ENCODE measurements around the gene PXDN. TPM values are rescaled to one million over a fixed set of nuclear protein-coding genes. Genes with fewer than 3 reads are reported as not detected.

The PXDN gene
- total RNA-seq, 1 experiment from 2014 or later: 102 TPM

GRCh38 chr2:1618191-1618961 is 125.9 kb downstream of the PXDN start:
- H3K27me3 ChIP-seq (ENCODE audit: control insufficient read depth, insufficient read depth, low read length): no peaks in the 10 kb centered on the region
- no peak overlapping the region for H3K4me3 ChIP-seq (ENCODE audit: insufficient read depth, low read depth, low read length)
- H3K36me3 ChIP-seq (replicated peaks; ENCODE audit: control insufficient read depth, insufficient read depth, low read length): no peaks in the 10 kb centered on the region

GRCh38 chr2:1617425-1618021 is 126.8 kb downstream of the PXDN start:
- H3K36me3 ChIP-seq (replicated peaks; ENCODE audit: control insufficient read depth, insufficient read depth, low read length): no peaks in the 10 kb centered on the region
- H3K27me3 ChIP-seq (ENCODE audit: control insufficient read depth, insufficient read depth, low read length): no peaks in the 10 kb centered on the region; the same call in 1 of the 2 replicates
- no peak overlapping the region for H3K4me3 ChIP-seq (ENCODE audit: insufficient read depth, low read depth, low read length)
- peak; percentile 50 for DNase-seq

More at GRCh38 chr2:1618191-1618961, 125.9 kb downstream of the PXDN start:
- DNase-seq: peak; percentile 28

- Histone ChIP-seq H3K27me3 (ENCODE audit: control insufficient read depth, insufficient read depth, low read length) (no peaks in the 10 kb centered on the region; the same call in 1 of the 2 replicates), H3K36me3 (replicated peaks; ENCODE audit: control insufficient read depth, insufficient read depth, low read length) (no peaks in the 10 kb centered on the region), H3K4me3 (ENCODE audit: insufficient read depth, low read depth, low read length) (no peak overlapping the region)
- peak; percentile 56 for DNase-seq
Observed at GRCh38 chr2:1614564-1614963, 129.8 kb downstream of the PXDN start.

GRCh38 chr2:1613731-1614354 is 130.5 kb downstream of the PXDN start:
- Histone ChIP-seq H3K27me3 (ENCODE audit: control insufficient read depth, insufficient read depth, low read length) (no peaks in the 10 kb centered on the region; the same call in 1 of the 2 replicates), H3K4me3 (ENCODE audit: insufficient read depth, low read depth, low read length) (no peak overlapping the region), H3K36me3 (replicated peaks; ENCODE audit: control insufficient read depth, insufficient read depth, low read length) (no peaks in the 10 kb centered on the region)
- DNase-seq: peak; percentile 73

- Histone ChIP-seq H3K4me3 (ENCODE audit: insufficient read depth, low read depth, low read length) (no peak overlapping the region), H3K36me3 (replicated peaks; ENCODE audit: control insufficient read depth, insufficient read depth, low read length) (no peaks in the 10 kb centered on the region), H3K27me3 (ENCODE audit: control insufficient read depth, insufficient read depth, low read length) (no peaks in the 10 kb centered on the region; the same call in 1 of the 2 replicates)
- peak; percentile 21 for DNase-seq
Observed at GRCh38 chr2:1613078-1613445, 131.3 kb downstream of the PXDN start.

- H3K4me3 ChIP-seq (ENCODE audit: insufficient read depth, low read depth, low read length): no peak overlapping the region
- no peaks in the 10 kb centered on the region for H3K36me3 ChIP-seq (replicated peaks; ENCODE audit: control insufficient read depth, insufficient read depth, low read length)
- no peaks in the 10 kb centered on the region; the same call in 1 of the 2 replicates for H3K27me3 ChIP-seq (ENCODE audit: control insufficient read depth, insufficient read depth, low read length)
- DNase-seq: peak; percentile 16
Observed at GRCh38 chr2:1612391-1613077, 131.8 kb downstream of the PXDN start.

- Histone ChIP-seq H3K36me3 (replicated peaks; ENCODE audit: control insufficient read depth, insufficient read depth, low read length) (no peaks in the 10 kb centered on the region), H3K4me3 (ENCODE audit: insufficient read depth, low read depth, low read length) (no peak overlapping the region), H3K27me3 (ENCODE audit: control insufficient read depth, insufficient read depth, low read length) (no peaks in the 10 kb centered on the region; the same call in 1 of the 2 replicates)
- DNase-seq: peak; percentile 13
Observed at GRCh38 chr2:1611886-1612285, 132.4 kb downstream of the PXDN start.

- peak; percentile 24 for DNase-seq
- Histone ChIP-seq H3K27me3 (ENCODE audit: control insufficient read depth, insufficient read depth, low read length) (no peaks in the 10 kb centered on the region; the same call in 1 of the 2 replicates), H3K36me3 (replicated peaks; ENCODE audit: control insufficient read depth, insufficient read depth, low read length) (no peaks in the 10 kb centered on the region), H3K4me3 (ENCODE audit: insufficient read depth, low read depth, low read length) (no peak overlapping the region)
Observed at GRCh38 chr2:1610096-1610485, 134.2 kb downstream of the PXDN start.

- peak; percentile 33 for DNase-seq
Observed at GRCh38 chr2:1609485-1610095, 134.7 kb downstream of the PXDN start.

GRCh38 chr2:1609040-1609439 is 135.3 kb downstream of the PXDN start:
- no peak overlapping the region for H3K4me3 ChIP-seq (ENCODE audit: insufficient read depth, low read depth, low read length)

More at GRCh38 chr2:1609485-1610095, 134.7 kb downstream of the PXDN start:
- Histone ChIP-seq H3K27me3 (ENCODE audit: control insufficient read depth, insufficient read depth, low read length) (no peaks in the 10 kb centered on the region; the same call in 1 of the 2 replicates), H3K4me3 (ENCODE audit: insufficient read depth, low read depth, low read length) (no peak overlapping the region), H3K36me3 (replicated peaks; ENCODE audit: control insufficient read depth, insufficient read depth, low read length) (no peaks in the 10 kb centered on the region)

GRCh38 chr2:1607971-1608688 is 136.2 kb downstream of the PXDN start:
- H3K27me3 ChIP-seq (ENCODE audit: control insufficient read depth, insufficient read depth, low read length): no peaks in the 10 kb centered on the region; the same call in 1 of the 2 replicates
- H3K36me3 ChIP-seq (replicated peaks; ENCODE audit: control insufficient read depth, insufficient read depth, low read length): no peaks in the 10 kb centered on the region
- peak; percentile 19 for DNase-seq
- H3K4me3 ChIP-seq (ENCODE audit: insufficient read depth, low read depth, low read length): no peak overlapping the region

More at GRCh38 chr2:1609040-1609439, 135.3 kb downstream of the PXDN start:
- H3K27me3 ChIP-seq (ENCODE audit: control insufficient read depth, insufficient read depth, low read length): no peaks in the 10 kb centered on the region; the same call in 1 of the 2 replicates
- H3K36me3 ChIP-seq (replicated peaks; ENCODE audit: control insufficient read depth, insufficient read depth, low read length): no peaks in the 10 kb centered on the region
- no peak for DNase-seq

- Histone ChIP-seq H3K4me3 (ENCODE audit: insufficient read depth, low read depth, low read length) (no peak overlapping the region), H3K36me3 (replicated peaks; ENCODE audit: control insufficient read depth, insufficient read depth, low read length) (no peaks in the 10 kb centered on the region), H3K27me3 (ENCODE audit: control insufficient read depth, insufficient read depth, low read length) (no peaks in the 10 kb centered on the region)
- peak; percentile 11 for DNase-seq
Observed at GRCh38 chr2:1607236-1607920, 136.9 kb downstream of the PXDN start.
